HG02852 (cell line): ENCODE data around the gene PCDH9.
A peak's percentile ranks its signal among the peaks of the same experiment; 100 is the strongest.
"Not testable (repeated sequence)": the region's sequence is repeated elsewhere in the genome, so short reads cannot be mapped to it uniquely, and the experiment has no call there.

Experiments used
- ATAC-seq: cut with Tn5 transposase; IDR thresholded peaks from one replicate; pipeline ENCODE4 v1.9.1; 2021; ENCODE audit warnings: mild to moderate bottlenecking, moderate library complexity; ENCODE audit not compliant: unreplicated experiment

Gene PCDH9

GRCh38 chr13:66803808-66804456, 426.2 kb downstream of the PCDH9 start:
- ATAC-seq = no peak

DNA sequence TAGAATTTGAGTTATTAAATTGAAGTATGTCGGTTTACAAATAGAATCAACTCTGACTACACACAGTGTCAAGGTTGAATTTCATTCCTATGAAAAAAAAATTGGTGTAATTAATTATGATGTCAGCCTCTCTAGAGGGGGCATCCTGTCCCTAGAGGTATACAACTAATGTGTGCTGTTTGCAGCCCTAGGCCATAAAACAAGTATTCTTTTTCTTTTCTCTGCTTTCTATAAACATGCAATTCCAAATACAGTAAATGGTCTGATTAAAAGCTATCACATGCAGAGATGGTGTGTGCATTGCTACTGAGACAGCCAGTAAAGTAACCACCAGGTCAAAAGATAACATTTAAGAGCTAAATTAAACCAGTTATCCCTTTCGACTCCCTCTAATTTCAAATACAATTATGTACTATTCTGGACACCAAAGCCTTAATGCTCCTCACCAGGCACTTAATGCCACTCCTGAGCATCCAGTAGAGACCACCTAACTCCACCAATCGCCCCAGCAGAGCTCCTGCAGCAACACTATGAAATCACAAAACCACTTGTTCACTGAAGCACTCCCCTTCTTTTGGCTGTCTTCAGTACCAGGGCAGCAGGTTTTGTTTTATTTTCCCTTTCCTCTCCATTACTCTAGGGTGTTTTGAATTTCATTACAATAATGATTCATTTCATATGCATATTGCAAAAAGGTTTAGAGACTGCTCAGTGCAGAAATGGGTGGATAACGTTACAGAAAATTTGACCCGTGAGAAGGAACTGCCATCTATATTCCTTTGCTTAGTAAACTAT, 426.9 kb downstream of the PCDH9 start:
- ATAC-seq = no peak

GRCh38 chr13:66795636-66796035, 434.5 kb downstream of the PCDH9 start:
- ATAC-seq = no peak

- peak; percentile 56 for ATAC-seq
Observed at GRCh38 chr13:66794340-66795031, 435.6 kb downstream of the PCDH9 start.

- no peak for ATAC-seq
Observed at GRCh38 chr13:66790861-66791260, 439.3 kb downstream of the PCDH9 start.

DNA sequence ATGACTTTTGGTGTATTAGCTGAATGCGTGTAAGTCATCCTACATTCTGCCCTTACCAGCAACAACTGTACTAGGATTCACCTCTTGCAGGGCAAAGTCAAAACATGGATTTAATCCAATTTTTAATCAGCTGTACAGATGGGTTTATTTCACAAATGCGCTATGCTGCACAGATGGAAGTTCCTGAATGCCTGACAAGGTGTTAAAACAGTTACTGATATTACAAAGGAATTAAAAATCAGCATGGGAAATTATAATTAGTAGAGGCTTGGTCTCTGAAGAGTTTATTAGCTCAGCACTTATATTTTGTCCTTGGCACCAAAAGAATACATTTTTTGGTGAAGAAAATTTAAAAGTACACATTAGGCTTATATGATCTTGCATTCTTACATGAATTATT, 448.9 kb downstream of the PCDH9 start:
- ATAC-seq = no peak

DNA sequence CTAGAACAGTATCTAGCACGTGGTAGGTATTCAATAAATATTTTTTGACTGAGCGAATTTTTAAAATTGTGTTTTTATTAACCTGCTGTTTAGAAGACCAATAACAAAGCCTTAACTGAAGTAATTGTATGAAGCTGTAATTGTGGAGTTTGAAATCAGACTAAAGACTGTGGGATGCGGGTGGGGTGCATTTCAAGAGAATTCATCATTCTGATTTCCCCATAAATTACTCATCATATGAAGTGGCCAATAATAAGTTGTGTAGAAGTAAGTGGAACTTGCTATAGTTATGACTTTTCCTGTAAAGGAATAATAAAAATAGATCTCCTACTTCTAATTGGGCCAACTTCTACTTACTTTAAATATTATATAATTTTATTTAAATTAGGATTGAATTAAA, 449.3 kb downstream of the PCDH9 start:
- no peak for ATAC-seq

DNA sequence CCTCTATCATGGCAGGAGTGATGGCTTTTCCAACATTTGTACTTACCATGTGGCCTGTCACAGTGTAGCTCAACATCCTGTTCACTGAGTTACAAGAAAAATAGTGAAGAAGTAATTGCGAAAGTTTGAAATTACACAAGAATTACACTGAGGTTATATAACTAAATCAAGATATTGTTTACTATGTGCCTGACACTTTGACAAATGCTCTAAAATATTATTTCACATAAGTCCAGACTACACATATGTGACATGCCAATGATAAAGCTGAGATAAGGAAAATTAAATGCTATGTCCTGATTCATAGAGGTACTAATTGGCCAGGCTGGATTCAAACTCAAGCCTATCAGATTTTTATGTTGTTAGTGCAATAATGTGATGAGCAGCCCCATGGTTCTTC, 451.7 kb downstream of the PCDH9 start:
- no peak for ATAC-seq

GRCh38 chr13:66775196-66775595, 454.9 kb downstream of the PCDH9 start:
- ATAC-seq = no peak

DNA sequence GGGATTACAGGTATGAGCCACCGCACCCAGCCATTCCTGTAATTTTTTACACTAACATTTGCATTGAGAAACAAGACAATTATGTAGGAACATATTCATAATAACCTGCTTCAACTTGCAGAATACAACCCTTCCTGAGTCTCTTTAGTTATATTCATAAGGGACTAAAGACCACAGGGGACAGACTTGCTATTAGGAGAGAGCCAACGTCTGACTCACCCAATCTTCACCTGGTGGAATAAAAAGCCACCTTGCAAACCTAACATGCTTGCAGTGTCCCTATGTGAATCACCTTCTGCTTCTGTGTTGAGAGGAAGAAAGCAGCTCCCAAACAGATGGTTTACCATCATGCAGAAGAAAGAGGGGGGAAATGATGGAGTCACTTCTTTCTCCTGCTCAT, 456.1 kb downstream of the PCDH9 start:
- ATAC-seq = no peak

DNA sequence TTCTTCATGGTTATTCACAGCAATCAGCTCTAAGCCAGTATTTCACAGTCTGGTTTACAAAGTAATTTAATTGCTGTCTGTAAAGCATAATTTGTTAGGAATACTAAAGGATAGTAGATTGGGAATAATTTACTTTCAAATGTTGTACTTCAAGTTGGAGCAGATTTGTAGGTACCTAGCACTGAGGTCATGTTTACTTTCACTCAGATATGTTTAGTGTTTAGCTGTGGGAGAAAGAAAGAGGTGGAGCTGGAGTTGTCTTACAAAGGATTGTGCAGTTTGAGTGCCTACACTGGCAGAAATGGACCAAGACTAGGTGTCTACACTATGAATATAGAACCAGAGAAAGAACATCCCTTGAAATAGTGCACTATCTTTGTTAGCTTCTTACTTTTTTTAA, 464.6 kb downstream of the PCDH9 start:
- no peak for ATAC-seq

- not testable (repeated sequence) for ATAC-seq
Observed at GRCh38 chr13:66760678-66761077, 469.5 kb downstream of the PCDH9 start.

DNA sequence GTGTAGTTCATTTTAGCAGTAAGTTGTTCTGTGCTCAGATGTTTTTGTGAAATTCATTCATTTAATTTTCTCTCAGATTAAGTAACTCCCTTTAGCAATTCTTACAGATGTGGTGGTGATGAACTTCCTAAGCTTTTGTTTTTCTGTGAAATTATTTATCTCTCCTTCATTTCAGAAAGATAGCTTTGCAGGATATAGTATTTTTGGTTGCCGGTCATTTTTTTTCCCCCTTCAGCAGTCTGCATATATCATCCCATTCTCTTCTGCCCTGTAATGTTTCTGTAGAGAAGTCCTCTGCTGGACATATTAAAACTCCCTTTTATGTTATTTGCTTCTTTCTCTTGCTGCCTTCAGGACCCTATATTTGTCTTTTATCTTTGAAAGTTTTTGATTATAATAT, 470.2 kb downstream of the PCDH9 start:
- ATAC-seq = no peak

- ATAC-seq = no peak
Observed at GRCh38 chr13:66751691-66752090, 478.4 kb downstream of the PCDH9 start.

GRCh38 chr13:66748712-66749111, 481.4 kb downstream of the PCDH9 start:
- no peak for ATAC-seq

DNA sequence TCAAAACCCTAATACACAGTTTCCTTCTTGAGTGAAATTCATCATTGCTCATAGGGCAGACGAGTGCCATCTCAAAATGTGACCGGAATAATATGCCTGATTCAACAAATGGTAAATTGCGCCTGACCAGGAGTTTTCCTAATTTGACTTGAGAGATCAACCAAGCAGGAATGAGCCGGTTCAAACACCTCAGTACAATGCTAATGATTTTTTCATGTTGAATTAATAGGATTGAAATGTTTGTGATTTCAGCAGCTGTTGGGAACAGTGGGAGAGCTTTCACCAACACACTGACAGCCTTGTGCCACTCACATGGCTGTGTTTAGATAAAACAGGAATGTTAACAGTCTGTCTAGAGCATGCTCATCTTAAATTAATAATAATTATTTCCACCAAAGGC, 484.8 kb downstream of the PCDH9 start:
- ATAC-seq = no peak

DNA sequence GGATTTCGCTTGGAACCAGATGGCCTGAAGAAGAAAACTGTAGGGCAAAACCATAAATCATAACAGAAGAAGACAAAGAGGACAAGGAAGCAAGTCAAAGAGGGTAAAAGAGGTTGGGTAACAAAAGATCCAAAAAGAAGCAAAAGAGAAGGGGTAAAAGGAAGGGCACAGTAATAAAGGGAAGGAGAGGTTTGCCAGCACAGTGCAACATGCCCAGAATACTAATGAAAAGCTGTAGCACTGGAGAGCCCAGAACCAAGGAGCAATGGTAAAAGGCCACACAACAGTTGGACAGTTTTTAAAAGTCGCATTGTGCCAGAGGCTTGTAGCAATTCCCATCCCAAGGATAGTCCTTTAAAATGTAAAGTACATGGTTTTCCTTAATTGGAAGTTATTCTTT, 506.6 kb downstream of the PCDH9 start:
- ATAC-seq = no peak

GRCh38 chr13:66716538-66716937, 513.6 kb downstream of the PCDH9 start:
- ATAC-seq = no peak

GRCh38 chr13:66714795-66715194, 515.3 kb downstream of the PCDH9 start:
- no peak for ATAC-seq

GRCh38 chr13:66704110-66704509, 526.0 kb downstream of the PCDH9 start:
- ATAC-seq = no peak

- ATAC-seq = no peak
Observed at GRCh38 chr13:66703597-66703996, 526.5 kb downstream of the PCDH9 start.

DNA sequence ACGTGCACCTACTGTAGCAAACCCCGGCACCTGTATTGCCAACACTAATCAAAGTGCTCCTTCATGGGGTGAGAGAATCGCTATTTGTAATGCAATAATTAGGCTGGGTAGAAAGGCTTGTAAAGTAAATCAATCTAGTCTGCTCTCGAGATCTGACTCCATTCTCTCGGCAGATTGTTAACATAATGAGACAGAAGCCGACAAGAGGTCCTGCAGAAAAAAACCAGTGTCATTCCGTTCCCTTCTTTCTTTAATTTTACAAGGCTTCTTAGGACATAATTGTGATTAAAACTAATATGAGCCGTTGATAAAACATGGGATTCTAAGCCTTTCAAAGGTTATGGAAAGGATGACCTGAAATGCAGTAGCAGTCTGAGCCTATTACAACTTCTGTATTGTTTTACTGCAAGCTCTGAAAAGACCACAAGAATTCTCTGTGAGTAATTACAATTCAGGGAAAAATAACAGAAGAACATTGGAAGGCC, 530.0 kb downstream of the PCDH9 start:
- no peak for ATAC-seq
